Measurements from ENCODE around the gene EGFL7.

The EGFL7 gene

GRCh38 chr9:136686794-136687711, 24.3 kb downstream of the EGFL7 start, which contains the start of gene AGPAT2:
Gene AGPAT2, minus strand, starts transcription at chr9:136687457. Its CDS starts 100 bp downstream, at chr9:136687357.
- no peak for DNase-seq (ENCODE audit: low spot score)

- DNase-seq (ENCODE audit: low spot score), result no peak
Measured at GRCh38 chr9:136687721-136688223, 25.1 kb downstream of the EGFL7 start.

DNA sequence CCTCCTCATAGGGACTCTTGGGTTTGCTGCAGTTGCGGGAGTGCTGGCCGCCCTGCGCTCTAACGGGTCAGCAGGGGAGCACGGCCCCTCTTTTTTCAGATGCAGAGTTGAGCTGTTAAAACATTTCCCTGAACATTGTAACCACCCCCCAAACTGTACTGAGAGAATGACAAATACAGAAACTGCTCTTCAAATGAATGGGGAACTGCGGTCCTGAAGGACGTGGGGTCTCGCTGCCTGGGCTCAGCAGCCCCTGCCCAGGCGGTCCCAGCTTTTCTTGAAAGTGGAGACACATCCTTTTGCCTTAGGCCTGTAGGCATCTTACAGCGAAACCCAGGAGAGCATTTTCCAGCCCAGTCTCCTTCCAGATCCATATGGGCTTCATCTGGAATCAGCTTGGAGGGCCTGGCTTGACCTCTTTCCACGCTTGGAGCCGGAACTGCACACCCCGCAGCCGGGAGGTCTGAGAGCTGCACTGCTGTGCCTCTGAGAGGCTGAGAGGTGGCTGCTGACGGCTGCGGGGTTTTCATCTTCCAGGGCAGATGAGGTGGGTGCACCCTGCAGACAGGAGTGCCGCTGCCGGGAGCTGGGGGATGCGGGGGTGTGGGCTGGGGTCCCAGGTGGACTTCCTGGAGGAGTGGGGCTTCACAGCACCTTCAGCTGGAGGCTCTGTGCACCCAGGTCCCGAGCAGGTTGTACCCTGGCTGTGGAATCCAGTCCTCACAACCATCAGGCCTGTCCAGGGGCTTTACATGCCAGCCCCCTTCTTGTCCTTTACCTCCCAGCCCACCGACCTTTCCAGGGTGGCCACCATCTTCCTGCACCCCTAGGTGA, 25.8 kb downstream of the EGFL7 start:
- no peak for DNase-seq (ENCODE audit: low spot score)

DNA sequence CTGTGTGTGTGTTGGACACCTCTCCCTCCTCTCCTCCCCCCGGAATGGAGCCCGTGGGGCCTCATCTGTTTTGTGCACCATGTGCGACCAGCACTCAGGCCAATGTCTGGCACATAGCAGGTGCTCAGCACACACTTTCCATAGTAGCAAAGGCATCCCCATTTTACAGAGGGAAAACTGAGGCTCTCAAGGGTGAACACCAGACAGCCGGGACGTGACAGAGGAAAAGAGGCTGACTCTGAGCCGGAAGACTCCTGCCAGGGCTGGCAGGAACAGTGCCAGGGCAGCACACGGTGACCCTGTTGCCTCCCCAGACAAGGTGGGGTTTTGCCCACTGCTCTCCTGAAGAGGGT, 26.4 kb downstream of the EGFL7 start:
- no peak for DNase-seq (ENCODE audit: low spot score)

GRCh38 chr9:136690104-136690805, 27.5 kb downstream of the EGFL7 start:
- no peak for DNase-seq (ENCODE audit: low spot score)

DNA sequence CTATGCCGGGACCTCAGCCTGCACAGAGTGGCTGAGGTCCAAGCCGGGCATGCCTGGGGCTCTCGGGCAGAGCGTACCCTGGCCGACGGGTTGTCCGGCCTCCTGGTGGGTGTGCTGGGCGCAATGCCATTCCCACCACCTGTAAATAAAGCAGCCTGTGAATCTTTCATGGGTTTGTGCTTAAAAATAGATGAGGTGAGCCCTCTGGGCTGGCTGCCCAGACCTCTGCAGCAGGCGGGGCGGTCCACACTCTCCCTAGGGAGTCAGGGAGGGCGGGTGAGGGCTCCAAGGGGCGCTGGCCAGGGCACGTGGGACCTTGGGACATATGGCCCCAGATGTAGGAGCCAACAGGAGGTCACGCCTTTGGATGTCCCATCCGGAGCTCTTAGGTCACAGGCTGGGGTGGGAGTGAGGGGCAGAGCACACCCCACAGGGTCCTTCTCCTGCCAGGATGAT, 28.1 kb downstream of the EGFL7 start:
- DNase-seq (ENCODE audit: low spot score), result no peak

- no peak for DNase-seq (ENCODE audit: low spot score)
Measured at GRCh38 chr9:136691316-136692184, 28.8 kb downstream of the EGFL7 start.

GRCh38 chr9:136692185-136693134, 29.7 kb downstream of the EGFL7 start:
- no peak for DNase-seq (ENCODE audit: low spot score)

GRCh38 chr9:136693135-136693489, 30.4 kb downstream of the EGFL7 start:
- no peak for DNase-seq (ENCODE audit: low spot score)

- no peak for DNase-seq (ENCODE audit: low spot score)
Measured at GRCh38 chr9:136693490-136694162, 30.9 kb downstream of the EGFL7 start.

DNA sequence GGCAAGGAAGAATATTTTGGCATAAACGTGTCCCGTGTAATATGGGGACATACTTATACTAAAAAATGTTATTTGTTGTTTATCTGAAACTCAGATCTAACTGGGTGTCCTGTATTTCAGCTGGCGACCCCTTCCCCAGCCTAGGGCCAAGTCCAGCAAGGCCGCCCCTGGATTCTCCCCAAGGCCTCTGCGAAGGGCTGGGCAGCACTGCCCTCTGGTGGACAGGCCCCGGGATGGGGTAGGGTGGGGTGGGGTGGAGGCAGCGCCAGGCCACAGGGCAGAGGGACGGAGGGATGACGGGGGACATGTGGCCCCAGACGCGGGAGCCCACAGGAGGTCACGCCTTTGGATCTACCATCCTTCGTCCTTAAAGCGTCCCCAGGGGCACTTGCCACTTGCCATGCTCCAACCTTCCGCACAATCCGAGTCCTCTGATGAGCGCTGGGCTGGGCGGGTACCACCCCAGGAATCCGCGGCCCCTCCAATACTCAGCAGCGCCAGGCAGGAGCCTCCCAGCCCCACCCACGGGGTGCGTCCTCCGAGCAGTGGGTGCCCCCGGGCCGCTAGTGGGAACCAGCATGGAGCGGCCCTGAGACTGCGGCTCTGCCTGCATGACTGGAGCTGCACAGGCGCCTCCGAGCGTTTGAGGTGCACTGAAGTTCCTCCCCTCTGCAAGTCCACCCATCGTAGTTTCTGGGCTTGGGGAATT, 31.6 kb downstream of the EGFL7 start:
- DNase-seq (ENCODE audit: low spot score), result peak; percentile 39

DNA sequence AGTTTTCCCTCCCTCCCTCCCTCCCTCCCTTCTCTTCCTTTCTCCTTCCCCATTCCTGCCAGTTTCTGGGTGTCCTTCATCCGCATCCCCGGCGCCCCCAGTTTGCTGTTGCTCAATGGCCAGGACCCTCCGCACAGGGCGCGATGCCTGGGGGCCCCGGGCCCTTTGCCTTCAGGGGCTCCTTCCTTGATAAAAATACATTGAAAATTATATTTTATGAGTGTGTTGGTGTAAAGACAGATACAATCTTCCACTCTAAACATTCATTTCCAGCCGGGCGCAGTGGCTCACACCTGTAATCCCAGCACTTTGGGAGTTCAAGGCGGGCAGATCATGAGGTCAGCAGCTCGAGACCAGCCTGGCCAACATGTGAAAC, 32.1 kb downstream of the EGFL7 start:
- DNase-seq (ENCODE audit: low spot score), result no peak

DNA sequence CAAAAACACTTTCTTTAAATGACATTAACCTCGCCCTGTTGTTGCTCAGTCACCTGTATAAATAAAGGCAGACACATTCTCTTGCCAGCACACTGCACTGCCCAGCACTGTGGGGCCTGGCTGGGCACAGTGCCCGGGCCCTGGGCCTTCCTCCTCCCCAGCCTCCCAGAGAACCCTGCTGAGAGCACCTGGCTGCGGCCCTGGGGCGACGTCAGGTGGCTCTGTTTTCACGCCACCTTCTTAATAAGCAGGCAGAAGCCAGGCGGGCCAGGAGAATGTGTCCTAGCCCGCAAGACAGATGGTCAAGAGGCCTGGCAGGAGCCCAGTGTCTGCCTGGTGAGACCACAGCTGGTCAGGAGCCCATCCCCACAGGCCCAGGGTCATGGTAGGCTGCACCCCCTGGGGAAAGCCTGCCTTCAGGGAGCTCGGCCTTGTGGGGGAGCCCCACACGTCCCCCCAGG, 32.7 kb downstream of the EGFL7 start:
- DNase-seq (ENCODE audit: low spot score), result no peak

DNA sequence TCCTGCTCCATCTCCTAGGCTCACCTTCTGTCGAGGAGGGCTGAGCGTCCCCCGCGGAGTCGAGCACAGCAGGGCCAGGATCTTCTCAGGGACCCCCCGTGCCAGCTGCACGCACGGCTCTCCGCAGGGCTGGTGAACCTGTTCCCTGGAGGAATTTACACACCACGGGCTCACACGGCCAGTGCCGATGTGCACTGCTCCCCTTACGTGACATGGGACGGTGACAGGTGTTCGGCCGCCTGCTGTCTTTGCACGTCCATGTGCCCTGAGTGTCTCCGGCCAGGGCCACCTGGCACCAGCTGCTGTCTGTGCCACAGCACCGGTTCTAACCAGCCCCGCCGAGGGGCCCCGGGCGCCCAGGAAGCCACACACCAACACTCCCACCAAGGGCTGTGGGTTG, 33.2 kb downstream of the EGFL7 start:
- DNase-seq (ENCODE audit: low spot score), result no peak

- DNase-seq (ENCODE audit: low spot score), result no peak
Measured at GRCh38 chr9:136696502-136696901, 33.8 kb downstream of the EGFL7 start.

DNA sequence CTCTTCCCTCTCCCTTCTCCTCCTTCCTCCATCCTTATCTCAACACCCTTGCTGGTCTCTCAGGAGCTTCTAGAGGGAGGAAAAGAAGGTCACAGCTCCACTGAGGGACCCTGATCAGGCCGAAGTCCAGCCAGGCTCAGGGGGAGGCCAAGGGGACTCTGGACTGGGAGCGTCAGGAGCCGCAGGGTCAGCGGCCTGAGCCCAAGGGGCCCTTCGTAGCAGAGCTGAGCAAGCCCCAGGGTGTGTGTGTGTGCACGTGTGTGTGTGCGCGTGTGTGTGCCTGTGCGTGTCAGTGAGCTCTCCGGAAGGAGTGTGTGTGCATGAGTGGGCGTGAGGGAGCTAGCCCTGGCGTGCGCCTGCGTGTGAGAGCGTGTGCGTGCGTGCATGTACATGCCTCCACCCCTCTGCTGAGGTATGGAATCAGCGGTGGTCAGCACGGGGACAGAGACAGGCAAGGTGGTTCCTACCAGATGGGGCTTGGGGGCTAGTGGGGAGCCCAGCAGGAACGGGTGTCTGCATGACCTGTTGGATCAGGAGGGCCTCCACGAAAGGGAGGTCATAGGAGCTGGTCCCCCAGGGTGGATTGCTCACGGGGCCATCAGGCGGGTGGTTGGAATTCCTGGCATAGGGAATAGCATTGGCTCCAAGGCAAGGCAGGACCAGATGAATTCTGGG, 34.6 kb downstream of the EGFL7 start:
- DNase-seq (ENCODE audit: low spot score), result no peak

GRCh38 chr9:136697821-136698526, 35.3 kb downstream of the EGFL7 start:
- no peak for DNase-seq (ENCODE audit: low spot score)

Measured in hematopoietic multipotent progenitor cell treated with erythropoietin and hydrocortisone succinate and interleukin-3 and kit ligand, for 15 days (in vitro differentiated cells).